ENCODE measurements around the gene NPAT.

DNA sequence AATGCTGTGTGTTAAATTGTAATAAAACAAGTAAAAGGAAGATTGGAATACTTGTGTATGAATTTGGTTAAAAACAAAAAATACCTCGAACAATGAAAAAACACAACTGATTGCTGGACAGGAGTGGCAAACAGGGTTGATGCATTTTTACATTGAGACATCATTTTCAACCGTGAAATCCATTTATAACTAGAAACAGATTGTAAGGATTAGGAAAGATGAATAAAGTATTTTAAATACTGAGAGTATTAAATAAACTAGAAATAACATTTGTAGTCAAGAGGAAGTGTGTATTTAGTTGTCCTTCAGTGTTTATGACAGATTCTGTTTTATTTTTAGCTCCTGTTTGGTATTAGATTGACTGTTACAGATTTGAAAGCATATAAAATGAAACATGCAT, 5.8 kb upstream of the NPAT start:
- TF ChIP-seq, protein P1, sequence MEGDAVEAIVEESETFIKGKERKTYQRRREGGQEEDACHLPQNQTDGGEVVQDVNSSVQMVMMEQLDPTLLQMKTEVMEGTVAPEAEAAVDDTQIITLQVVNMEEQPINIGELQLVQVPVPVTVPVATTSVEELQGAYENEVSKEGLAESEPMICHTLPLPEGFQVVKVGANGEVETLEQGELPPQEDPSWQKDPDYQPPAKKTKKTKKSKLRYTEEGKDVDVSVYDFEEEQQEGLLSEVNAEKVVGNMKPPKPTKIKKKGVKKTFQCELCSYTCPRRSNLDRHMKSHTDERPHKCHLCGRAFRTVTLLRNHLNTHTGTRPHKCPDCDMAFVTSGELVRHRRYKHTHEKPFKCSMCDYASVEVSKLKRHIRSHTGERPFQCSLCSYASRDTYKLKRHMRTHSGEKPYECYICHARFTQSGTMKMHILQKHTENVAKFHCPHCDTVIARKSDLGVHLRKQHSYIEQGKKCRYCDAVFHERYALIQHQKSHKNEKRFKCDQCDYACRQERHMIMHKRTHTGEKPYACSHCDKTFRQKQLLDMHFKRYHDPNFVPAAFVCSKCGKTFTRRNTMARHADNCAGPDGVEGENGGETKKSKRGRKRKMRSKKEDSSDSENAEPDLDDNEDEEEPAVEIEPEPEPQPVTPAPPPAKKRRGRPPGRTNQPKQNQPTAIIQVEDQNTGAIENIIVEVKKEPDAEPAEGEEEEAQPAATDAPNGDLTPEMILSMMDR (conservative IDR thresholded peaks at IDR 0.05; ENCODE audit: low read depth, low read length): no peak
- no peak for TF ChIP-seq SMC3 (IDR thresholded peaks at IDR 0.05; ENCODE audit: low read depth, low read length)
- no peak for TF ChIP-seq POLR2A (IDR thresholded peaks at IDR 0.05; ENCODE audit: low read depth, low read length)
- TF ChIP-seq RFX5 (IDR thresholded peaks at IDR 0.05; ENCODE audit: low read depth, low read length): no peak
- TF ChIP-seq, protein P2, sequence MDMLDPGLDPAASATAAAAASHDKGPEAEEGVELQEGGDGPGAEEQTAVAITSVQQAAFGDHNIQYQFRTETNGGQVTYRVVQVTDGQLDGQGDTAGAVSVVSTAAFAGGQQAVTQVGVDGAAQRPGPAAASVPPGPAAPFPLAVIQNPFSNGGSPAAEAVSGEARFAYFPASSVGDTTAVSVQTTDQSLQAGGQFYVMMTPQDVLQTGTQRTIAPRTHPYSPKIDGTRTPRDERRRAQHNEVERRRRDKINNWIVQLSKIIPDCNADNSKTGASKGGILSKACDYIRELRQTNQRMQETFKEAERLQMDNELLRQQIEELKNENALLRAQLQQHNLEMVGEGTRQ (IDR thresholded peaks at IDR 0.05; ENCODE audit: low read depth, low read length): no peak
- TF ChIP-seq MAZ (IDR thresholded peaks at IDR 0.05; ENCODE audit: borderline replicate concordance, low read depth, low read length): no peak
- no peak for TF ChIP-seq FOS (IDR thresholded peaks at IDR 0.05; ENCODE audit: low read depth, low read length)
- TF ChIP-seq, protein P3, sequence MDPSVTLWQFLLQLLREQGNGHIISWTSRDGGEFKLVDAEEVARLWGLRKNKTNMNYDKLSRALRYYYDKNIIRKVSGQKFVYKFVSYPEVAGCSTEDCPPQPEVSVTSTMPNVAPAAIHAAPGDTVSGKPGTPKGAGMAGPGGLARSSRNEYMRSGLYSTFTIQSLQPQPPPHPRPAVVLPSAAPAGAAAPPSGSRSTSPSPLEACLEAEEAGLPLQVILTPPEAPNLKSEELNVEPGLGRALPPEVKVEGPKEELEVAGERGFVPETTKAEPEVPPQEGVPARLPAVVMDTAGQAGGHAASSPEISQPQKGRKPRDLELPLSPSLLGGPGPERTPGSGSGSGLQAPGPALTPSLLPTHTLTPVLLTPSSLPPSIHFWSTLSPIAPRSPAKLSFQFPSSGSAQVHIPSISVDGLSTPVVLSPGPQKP (IDR thresholded peaks at IDR 0.05; ENCODE audit: borderline replicate concordance, low read depth, low read length): no peak
- no peak for TF ChIP-seq RAD21 (IDR thresholded peaks at IDR 0.05; ENCODE audit: low read length)
- TF ChIP-seq MAFK (IDR thresholded peaks at IDR 0.05; ENCODE audit: low read depth, low read length): no peak
- no peak for TF ChIP-seq CEBPB (IDR thresholded peaks at IDR 0.05; ENCODE audit: low read depth, low read length)
- no peak for TF ChIP-seq RCOR1 (IDR thresholded peaks at IDR 0.05; ENCODE audit: insufficient replicate concordance, low read length)
